HG02970 (cell line): ENCODE measurements around the gene LIPE.
"Not testable (repeated sequence)": the region's sequence is repeated elsewhere in the genome, so short reads cannot be mapped to it uniquely, and the experiment has no call there.

Experiments used
- ATAC-seq: cut with Tn5 transposase; IDR thresholded peaks from one replicate; pipeline ENCODE4 v1.9.1; 2021; ENCODE audit warnings: mild to moderate bottlenecking, moderate library complexity, moderate number of reproducible peaks; ENCODE audit not compliant: unreplicated experiment, low FRiP score

LIPE gene

GRCh38 chr19:42427313-42427712 is at the start of gene LIPE:
Gene LIPE, minus strand, starts transcription at chr19:42427388. Its CDS starts 239 bp downstream, at chr19:42427149.
- no peak for ATAC-seq

GRCh38 chr19:42475366-42475765 is 48.2 kb upstream of the LIPE start:
- ATAC-seq, result no peak

GRCh38 chr19:42474743-42475142 is 47.6 kb upstream of the LIPE start:
- no peak for ATAC-seq

- no peak for ATAC-seq
These were observed 46.5 kb upstream of the LIPE start for GRCh38 chr19:42473686-42474085.

- no peak for ATAC-seq
These were observed 45.4 kb upstream of the LIPE start for GRCh38 chr19:42472402-42473147.

GRCh38 chr19:42471554-42472249 is 44.5 kb upstream of the LIPE start:
- ATAC-seq, result no peak

- no peak for ATAC-seq
These were observed 42.4 kb upstream of the LIPE start for GRCh38 chr19:42469311-42470235.

- ATAC-seq, result no peak
These were observed 41.1 kb upstream of the LIPE start for GRCh38 chr19:42468273-42468796.

GRCh38 chr19:42467183-42467760 is 40.1 kb upstream of the LIPE start:
- ATAC-seq, result no peak

- ATAC-seq, result no peak
These were observed 39.5 kb upstream of the LIPE start for GRCh38 chr19:42466521-42467182.

- ATAC-seq, result no peak
These were observed 38.7 kb upstream of the LIPE start for GRCh38 chr19:42465827-42466280.

GRCh38 chr19:42461700-42462324 is 34.6 kb upstream of the LIPE start:
- ATAC-seq, result no peak

- ATAC-seq, result not testable (repeated sequence)
These were observed 34.0 kb upstream of the LIPE start for GRCh38 chr19:42461231-42461630.

- no peak for ATAC-seq
These were observed 32.7 kb upstream of the LIPE start for GRCh38 chr19:42459926-42460325.

- ATAC-seq, result no peak
These were observed 28.5 kb upstream of the LIPE start for GRCh38 chr19:42455621-42456081.

GRCh38 chr19:42455086-42455485 is 27.9 kb upstream of the LIPE start:
- no peak for ATAC-seq

- ATAC-seq, result no peak
These were observed 25.4 kb upstream of the LIPE start for GRCh38 chr19:42452590-42452989.

- peak; percentile 75 for ATAC-seq
These were observed 23.2 kb upstream of the LIPE start for GRCh38 chr19:42450314-42450934.

- ATAC-seq, result not testable (repeated sequence)
These were observed 21.1 kb upstream of the LIPE start for GRCh38 chr19:42448306-42448705.
